Activated CD4-positive, alpha-beta T cell treated with anti-CD3 and anti-CD28 coated beads, Interleukin-10, Interleukin-2, amounts not matched to agents 100 ng/mL and 50 ng/mL, durations not matched to agents 16 hours and 8 hours (primary cell): ENCODE results near the gene TOR3A.
"Not testable (repeated sequence)": the region's sequence is repeated elsewhere in the genome, so short reads cannot be mapped to it uniquely, and the experiment has no call there.

Experiments
- DNase-seq: peaks from one replicate; pipeline ENCODE4 v3.0.0-alpha.2; 2020

The TOR3A gene

GRCh38 chr1:179115181-179115580 lies 33.3 kb downstream of the TOR3A start:
- no peak for DNase-seq

DNA sequence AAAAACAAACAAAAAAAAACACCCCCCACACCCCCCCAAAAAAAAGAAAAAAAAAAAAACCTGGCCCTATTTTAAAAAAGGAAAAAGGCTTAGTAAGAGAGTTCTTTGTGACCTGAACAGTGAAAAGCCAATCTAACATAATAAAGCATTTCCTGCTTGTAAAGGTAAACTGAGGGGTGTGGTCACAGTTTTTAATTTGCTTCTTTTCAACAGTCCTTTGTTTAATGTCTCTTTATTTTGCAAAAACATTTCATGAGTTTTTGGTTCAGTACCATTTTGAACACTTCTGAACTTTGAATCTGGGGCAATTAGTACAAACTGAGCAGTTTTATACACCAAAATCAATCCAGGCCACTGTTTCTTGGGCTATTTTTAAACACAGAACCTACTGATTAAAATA lies 37.6 kb downstream of the TOR3A start:
- DNase-seq = no peak

DNA sequence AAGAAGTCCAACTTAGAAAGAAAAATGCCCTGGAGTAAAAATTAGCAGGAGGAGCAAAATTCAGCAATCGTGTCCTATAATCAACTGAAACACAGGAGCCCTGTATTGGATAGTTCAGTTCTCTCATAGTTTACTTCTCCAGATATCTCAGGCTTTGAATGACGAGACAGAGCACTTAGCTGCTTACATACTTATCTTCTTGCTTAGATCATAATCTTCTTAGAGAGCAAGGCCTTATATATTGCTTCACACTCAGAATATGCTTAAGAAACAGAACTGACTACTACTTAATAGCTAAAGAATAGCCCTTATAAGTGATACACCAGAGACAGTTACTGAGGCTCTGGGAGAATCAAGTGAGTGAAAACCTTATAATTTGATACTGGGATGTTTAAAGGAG lies 38.9 kb downstream of the TOR3A start:
- no peak for DNase-seq

DNA sequence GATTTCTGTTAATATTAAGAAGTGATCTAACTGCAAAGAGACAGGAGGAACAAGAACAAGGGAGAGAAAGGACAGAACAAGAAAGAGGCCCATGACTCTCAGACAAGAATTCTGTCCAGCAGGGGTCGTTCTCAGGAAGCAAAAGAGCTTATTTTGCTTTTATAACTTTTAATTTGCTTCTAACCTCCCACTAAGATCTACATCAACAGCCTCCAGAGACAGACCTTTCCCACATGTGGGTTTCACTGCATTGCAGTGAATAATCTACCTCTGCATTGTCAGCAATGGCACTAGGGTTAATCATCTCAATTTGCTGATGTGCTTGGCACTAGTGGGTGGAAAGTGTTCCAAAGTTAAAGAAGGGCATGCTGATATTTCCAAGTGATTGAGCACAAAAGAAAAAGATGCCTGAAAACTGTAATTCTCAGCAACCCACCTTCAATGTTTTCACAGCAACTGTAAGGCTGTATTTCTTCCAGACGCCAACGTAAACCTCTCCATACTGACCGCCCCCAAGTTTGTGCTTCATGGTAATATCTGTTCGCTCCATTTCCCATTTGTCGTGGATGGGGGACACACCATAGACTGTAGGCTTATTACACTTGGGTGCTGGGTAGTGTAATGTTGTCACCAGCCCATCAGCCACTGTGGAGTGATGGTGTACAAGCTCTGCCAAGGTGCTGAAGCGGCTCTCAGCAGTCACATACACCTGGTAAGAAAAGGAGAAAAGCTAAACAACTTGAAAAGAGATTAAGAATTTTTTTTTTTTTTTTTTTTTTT lies 39.5 kb downstream of the TOR3A start:
- DNase-seq = peak; percentile 44

- DNase-seq = no peak
Measured at GRCh38 chr1:179124873-179125272, 43.0 kb downstream of the TOR3A start.

DNA sequence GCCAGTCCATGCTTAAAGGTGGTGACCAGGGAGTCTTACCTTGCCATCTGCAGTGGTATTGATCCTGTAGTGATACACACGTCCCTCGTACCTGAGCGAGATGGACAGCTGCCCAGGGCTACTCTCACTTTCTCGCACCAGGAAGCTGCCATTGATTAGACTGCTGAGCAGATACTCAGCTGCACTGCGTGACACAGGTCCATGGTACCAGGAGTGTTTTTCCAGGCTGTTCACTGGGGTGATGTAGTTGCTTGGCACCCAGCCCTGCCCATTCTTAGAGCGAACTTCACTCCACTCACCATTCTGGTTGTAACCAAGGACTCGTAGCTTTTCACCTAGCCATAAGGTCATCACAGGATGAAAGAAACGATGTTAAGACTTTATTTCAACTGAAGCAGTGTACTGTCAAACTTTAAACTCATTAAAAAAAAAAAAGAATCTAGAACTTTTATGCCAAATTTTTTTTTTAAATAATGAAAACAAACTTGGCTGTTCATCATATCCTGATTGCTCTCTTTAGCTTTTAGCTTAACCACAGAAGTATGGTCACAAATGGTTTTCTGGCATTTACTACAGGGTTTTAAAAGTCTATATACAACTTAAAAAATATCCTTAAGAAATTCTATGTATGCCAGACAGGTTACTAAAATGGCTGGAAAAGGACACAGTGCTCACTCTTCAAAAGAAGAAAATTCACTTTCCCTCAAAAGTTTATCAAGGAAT lies 44.6 kb downstream of the TOR3A start:
- no peak for DNase-seq

DNA sequence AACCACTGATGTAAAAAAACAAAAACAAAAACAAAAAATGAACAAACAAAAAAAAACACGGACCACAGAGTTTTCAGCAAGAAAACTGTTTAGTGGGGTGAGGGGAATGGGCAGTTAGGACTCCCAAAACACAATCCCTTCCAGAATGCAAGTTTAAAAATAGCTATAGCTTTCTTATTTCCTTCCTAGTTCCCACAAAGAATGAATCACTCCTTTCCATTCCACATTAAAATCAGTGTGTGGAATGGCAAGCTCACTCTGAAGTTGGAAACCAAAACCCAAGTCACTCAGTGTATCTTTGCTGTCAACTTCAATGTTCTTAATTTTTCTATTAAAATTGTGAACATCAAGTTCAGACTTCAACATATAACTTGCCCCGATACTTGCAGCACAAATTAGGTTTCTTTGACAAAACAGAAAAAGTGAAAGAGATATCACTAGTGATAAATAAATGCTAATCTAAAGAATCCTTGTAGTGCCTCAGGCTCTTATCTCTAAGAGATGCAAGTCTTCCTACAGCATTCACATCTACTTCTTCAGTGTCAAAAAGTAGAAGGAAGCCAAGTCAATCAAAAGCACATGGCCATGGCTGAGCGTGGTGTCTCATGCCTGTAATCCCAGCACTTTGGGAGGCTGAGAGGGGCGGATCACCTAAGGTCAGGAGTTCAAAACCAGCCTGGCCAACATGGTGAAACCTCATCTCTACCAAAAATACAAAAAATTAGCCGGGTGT lies 45.5 kb downstream of the TOR3A start:
- DNase-seq = no peak

GRCh38 chr1:179128520-179128919 lies 46.6 kb downstream of the TOR3A start:
- no peak for DNase-seq

DNA sequence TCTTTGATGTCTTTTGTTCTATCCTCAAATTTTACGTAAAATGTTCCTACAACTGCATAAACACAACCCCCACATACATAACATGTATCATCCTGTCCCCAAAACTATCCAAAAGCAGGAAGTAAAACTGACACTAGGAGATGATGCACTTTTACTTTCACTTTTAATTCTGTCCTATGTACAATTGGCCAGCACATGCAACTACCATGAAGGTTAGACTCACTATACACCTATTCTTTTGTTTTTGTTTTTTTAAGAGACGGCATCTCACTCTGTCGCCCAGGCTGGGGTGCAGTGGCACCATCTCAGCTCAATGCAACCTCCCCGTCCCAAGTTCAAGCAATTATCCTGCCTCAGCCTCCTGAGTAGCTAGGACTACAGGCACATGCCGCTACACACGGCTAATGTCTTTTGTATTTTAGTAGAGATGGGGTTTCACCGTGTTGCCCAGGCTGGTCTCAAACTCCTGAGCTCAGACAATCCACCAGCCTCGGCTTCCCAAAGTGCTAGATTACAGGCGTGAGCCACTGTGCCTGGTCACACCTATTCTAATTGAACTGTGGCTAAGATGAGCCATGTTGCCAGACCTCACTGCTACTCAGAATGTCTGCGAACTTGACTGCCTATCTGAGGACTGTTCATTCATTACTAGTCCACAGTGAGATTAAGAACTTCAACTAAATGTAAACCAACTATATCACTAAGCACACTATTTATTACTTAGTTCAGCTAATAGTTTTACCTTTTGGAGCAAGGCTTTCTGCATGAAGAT lies 48.0 kb downstream of the TOR3A start:
- peak; percentile 72 for DNase-seq

DNA sequence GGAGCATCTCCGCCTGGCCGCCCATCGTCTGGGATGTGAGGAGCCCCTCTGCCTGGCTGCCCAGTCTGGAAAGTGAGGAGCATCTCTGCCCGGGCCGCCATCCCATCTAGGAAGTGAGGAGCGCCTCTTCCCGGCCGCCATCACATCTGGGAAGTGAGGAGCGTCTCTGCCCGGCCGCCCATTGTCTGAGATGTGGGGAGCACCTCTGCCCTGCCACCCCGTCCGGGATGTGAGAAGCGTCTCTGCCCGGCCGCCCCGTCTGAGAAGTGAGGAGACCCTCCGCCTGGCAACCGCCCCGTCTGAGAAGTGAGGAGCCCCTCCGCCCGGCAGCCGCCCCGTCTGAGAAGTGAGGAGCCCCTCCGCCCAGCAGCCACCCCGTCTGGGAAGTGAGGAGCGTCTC lies 53.3 kb downstream of the TOR3A start:
- not testable (repeated sequence) for DNase-seq

DNA sequence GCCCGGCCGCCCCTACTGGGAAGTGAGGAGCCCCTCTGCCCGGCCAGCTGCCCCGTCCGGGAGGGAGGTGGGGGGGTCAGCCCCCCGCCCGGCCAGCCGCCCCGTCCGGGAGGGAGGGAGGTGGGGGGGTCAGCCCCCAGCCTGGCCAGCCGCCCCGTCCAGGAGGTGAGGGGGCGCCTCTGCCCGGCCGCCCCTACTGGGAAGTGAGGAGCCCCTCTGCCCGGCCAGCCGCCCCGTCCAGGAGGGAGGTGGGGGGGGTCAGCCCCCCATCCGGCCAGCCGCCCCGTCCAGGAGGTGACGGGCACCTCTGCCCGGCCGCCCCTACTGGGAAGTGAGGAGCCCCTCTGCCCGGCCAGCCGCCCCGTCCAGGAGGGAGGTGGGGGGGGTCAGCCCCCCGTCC lies 53.8 kb downstream of the TOR3A start:
- not testable (repeated sequence) for DNase-seq

- DNase-seq = no peak
Measured at GRCh38 chr1:179137617-179138255, 55.9 kb downstream of the TOR3A start.

GRCh38 chr1:179138755-179139154 lies 56.9 kb downstream of the TOR3A start:
- DNase-seq = not testable (repeated sequence)

- DNase-seq = peak; percentile 23
Measured at GRCh38 chr1:179141592-179142251, 59.9 kb downstream of the TOR3A start.

DNA sequence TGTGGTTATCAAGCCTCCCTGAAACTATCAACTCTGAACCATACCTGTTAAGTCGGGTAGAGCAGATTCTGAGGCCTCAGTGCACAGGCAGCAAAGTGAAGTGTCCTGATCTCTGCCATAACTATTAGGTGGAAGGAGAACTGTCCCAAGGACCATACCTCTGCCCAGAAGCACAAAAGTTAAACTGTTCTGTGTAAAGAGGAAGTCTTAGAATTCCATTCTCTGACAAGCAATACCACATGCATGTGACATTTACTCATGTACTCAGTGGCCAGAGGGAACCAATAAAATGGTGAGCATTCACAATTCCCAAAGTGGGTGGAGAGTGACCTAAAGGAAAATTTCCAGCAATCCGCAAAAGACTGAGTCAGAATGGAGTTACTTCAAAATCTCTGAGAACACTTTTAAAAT lies 61.0 kb downstream of the TOR3A start:
- DNase-seq = no peak

- peak; percentile 22 for DNase-seq
Measured at GRCh38 chr1:179143322-179143721, 61.5 kb downstream of the TOR3A start.

GRCh38 chr1:179144626-179145025 lies 62.8 kb downstream of the TOR3A start:
- no peak for DNase-seq

DNA sequence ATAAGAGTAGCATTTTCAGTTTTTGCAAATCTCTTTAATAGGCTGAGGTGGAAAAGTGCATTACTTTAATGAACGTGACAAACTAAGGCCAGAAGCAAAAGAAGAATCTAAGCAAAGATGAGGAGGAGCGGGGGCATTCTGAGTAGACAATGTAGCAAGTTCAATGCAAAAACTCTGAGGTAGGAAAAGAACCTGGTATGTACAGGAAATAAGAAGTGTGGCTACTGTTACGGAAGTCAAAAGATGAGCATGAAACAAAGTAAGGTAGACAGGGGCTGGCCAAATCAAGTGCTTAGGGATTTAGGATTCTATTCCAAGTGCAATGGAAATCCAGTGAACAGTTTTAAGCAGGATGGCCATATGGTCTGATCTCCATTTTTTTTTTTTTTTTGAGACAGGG lies 63.7 kb downstream of the TOR3A start:
- no peak for DNase-seq
